Fibroblast of pulmonary artery (primary cell): ENCODE results near the gene CEACAM21.
A peak's percentile ranks its signal among the peaks of the same experiment; 100 is the strongest.

ENCODE experiments used
- DNase-seq: peaks from one replicate; pipeline ENCODE4 v3.0.0-alpha.2; 2010; ENCODE audit warnings: low read depth
- H3K4me3 ChIP-seq: replicated peaks from 2 replicates; pipeline ENCODE4 v1.5.1; 2011; ENCODE audit warnings: low read depth, mild to moderate bottlenecking, control low read depth, low read length, moderate library complexity
- CTCF ChIP-seq: IDR thresholded peaks from 2 replicates; pipeline ENCODE4 v1.5.1; 2011; ENCODE audit warnings: mild to moderate bottlenecking, control low read depth, low read length, inconsistent platforms; ENCODE audit errors: missing control alignments

Gene CEACAM21

GRCh38 chr19:41541990-41542584, 33.9 kb upstream of the CEACAM21 start:
- DNase-seq = peak; percentile 49
- H3K4me3 ChIP-seq = no peak overlapping the region
- peak; percentile 57 for TF ChIP-seq CTCF

GRCh38 chr19:41542622-41543021, 33.3 kb upstream of the CEACAM21 start:
- DNase-seq = no peak
- TF ChIP-seq CTCF = no peak
- H3K4me3 ChIP-seq = no peak overlapping the region

GRCh38 chr19:41543582-41543981, 32.4 kb upstream of the CEACAM21 start:
- no peak overlapping the region for H3K4me3 ChIP-seq
- no peak for TF ChIP-seq CTCF
- no peak for DNase-seq

- DNase-seq = no peak
- H3K4me3 ChIP-seq = no peak overlapping the region
- TF ChIP-seq CTCF = no peak
Observed at GRCh38 chr19:41545547-41545946, 30.4 kb upstream of the CEACAM21 start.

GRCh38 chr19:41546386-41546789, 29.6 kb upstream of the CEACAM21 start:
- H3K4me3 ChIP-seq = no peak overlapping the region
- TF ChIP-seq CTCF = no peak
- no peak for DNase-seq

- no peak for DNase-seq
- TF ChIP-seq CTCF = no peak
- H3K4me3 ChIP-seq = no peak overlapping the region
Observed at GRCh38 chr19:41546961-41547360, 29.0 kb upstream of the CEACAM21 start.

GRCh38 chr19:41547569-41547968, 28.4 kb upstream of the CEACAM21 start:
- no peak for DNase-seq
- TF ChIP-seq CTCF = no peak
- no peak overlapping the region for H3K4me3 ChIP-seq
